Activated naive CD4-positive, alpha-beta T cell treated with anti-CD3 and anti-CD28 coated beads, Interleukin-2, amount 50 U/mL, for 16 hours (primary cell): Measurements from ENCODE around the gene CFAP298.
"Not testable (repeated sequence)": the region's sequence is repeated elsewhere in the genome, so short reads cannot be mapped to it uniquely, and the experiment has no call there.

Experiments
- DNase-seq: peaks from one replicate; pipeline ENCODE4 v3.0.0-alpha.2; 2020

The CFAP298 gene, protein sequence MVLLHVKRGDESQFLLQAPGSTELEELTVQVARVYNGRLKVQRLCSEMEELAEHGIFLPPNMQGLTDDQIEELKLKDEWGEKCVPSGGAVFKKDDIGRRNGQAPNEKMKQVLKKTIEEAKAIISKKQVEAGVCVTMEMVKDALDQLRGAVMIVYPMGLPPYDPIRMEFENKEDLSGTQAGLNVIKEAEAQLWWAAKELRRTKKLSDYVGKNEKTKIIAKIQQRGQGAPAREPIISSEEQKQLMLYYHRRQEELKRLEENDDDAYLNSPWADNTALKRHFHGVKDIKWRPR

DNA sequence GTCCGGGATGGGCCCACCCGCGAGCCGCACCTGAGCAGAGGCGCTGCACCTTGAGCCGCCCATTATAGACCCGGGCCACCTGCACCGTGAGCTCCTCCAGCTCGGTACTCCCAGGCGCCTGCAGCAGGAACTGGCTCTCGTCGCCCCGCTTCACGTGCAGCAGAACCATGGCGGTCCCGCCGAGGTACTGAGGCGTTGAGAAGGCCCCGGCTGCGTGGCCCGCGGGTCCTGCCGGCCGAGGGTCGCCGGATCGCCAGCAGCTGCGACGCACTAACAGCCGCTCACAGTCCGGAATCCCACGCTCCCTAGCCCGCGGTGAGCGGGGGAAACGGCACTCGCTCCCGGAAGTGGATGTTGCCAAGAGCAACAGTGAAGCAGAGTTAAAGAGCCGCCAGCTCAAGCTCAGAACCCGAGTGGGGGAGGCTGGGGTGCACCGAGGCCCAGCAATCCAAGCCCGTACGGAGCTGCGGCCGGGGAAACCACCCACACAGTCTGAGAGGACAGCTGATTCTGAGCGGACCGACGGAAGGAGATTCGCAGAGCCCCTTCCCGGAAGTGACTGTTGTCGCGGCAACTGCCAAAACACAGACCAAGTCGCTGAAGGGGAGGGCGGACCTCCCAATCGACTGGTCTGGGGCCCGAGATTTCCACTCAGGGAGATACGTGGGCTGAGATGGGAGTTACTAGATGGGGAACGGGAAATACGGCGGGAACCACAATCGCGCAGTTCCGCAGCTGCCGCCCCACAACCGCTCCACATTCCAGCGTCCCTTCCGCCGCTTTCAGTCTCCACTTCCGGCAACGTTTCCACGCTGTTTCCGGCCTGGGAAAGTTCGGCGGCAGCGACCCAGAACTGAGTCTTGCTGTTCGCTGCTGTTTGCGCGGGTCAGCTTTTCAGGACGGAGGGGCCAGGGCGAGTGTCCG is at the start of gene CFAP298:
Gene CFAP298 (minus strand): TSS at position 303 of the 924 bp plus-strand sequence. CDS start 134 bp downstream, at position 169.
- DNase-seq, result peak; percentile 83

GRCh38 chr21:32661026-32661782 is 49.0 kb upstream of the CFAP298 start:
- DNase-seq, result not testable (repeated sequence)

DNA sequence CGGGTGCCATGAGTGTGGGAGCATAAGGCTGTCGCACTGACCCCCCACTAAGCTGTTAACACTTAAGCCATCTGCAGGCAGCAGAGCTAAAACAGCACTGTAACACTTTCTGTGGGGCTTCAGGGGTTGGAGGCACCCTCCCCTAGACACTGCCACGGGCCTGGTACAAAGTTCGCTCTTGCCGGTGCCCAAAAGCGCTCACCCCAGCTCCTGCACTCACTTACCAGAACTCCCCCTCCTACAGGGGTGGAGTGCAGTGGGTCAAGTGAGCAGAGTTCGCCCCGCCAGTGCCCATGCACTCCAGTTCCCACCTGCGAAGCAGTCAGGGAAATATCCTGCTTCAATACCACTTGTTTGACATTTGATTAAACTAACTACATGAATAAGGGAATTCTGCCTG is 46.3 kb upstream of the CFAP298 start:
- no peak for DNase-seq

GRCh38 chr21:32653326-32653901 is 41.2 kb upstream of the CFAP298 start:
- peak; percentile 26 for DNase-seq

- no peak for DNase-seq
Measured at GRCh38 chr21:32648165-32648564, 36.0 kb upstream of the CFAP298 start.

- DNase-seq, result no peak
Measured at GRCh38 chr21:32645261-32646182, 33.3 kb upstream of the CFAP298 start.

DNA sequence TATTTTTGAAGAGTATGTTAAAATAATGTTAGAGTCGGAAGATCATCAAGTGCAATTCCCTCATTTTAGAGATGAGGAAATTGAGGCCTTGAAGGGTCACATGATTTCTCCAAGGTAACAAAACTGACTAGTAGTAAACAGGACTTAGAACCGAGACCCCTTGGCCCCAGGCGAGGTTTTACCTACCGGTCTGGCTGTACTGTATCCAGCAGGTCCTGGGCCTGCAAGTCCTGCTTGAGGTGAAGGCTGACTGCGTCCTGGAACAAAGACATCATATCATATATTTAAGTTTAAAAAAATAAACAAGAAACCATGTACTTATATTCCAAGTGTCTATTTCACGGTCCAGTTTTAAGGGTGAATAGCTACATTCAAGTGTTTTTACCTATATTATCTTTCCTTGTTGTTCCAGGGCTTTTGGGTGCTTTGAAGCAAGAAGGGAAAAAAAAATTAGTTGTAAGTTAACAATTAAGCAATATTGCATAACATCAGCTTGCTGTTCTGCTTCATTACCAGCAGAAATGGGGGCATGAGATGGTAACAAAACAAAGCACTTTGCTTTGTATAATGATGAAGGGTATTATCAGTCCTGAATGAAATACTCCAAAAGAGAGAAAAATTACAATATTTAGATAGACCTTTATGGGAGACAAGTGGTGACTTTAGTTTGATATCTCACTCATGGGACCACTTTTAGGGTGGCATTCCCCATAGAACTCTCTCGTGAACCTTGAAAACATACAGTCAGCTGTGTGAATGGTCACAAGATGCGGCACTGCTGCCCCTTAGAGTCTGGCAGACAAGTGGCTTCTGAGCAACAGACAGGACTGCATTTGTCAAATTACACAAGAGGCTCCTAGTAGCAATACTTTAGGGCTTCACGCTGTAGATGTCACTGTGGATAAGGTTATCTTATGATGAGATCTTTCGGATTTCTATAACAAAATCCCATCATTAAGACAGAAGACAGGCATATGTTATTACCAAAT is 29.8 kb upstream of the CFAP298 start:
- DNase-seq, result no peak

DNA sequence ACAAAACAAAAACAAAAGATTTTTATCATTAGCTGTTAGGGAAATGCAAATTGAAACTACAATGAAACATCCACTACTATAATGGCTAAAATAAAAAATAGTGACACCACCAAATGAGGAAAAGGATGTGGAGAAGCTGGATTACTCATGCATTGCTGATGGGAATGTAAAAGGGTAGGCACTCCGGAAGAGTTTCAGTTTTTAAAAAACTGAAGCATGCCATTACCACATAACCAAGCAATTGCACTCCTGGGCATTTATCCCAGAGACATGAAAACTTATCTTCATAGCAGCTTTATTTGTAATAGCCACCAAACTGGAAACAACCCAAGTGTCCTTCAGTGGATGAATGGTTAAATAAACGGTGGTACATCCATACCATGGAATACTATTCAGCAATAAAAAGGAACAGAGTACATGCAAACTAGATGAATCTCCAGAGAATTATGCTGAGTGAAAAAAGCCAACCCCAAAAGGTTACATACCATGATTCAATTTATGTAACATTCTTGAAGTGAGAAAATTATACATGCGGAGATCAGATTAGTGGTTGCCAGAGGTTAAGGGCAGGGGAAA is 14.5 kb upstream of the CFAP298 start:
- no peak for DNase-seq

DNA sequence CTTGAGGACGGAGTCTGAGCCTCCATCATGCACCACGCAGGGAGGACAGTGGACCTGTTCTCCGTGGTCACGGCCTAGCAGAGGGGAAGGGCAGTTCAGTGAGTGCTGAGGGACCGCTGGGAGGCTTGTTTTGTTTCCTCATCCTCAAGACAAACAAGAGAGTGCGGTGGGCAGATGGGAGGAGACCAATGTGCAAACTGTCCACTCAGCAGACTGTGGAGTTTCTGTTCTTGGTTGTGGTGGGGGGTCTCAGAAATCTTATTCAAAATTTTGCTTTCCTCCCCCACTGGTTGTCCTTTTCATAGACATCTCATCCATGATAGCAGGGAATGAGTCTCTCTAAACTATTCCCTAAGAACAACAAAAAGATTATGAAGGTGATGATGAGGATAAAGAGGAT is 6.0 kb upstream of the CFAP298 start:
- not testable (repeated sequence) for DNase-seq

DNA sequence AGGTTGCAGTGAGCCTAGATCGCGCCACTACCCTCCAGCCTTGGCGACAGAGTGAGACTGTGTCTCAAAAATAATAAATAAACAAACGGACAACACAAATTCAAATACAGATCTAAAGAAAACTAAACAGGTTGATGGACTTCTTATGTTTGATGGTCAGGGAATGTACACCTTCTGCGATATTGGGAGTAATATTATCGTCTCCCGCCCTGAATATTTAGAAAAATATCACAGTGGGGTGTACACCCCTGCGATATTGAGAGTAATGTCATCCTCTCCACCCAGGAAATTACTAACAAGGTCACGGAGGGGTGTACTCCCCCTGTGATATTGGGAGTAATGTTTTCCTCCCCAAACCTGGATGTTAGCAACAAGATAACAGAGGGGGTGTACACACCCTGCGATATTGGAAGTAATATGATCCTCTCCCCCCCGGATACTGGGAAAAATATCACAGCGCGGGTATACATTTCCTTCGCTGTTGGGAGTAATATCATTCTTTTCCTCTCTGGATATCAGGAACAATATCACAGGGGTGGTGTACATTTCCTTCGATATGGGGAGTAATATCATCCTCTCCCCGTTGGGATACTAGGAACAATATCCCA is 1.4 kb upstream of the CFAP298 start:
- DNase-seq, result no peak

- DNase-seq, result no peak
Measured at GRCh38 chr21:32612999-32613337, 791 bp upstream of the CFAP298 start.

GRCh38 chr21:32611471-32611997 is 643 bp downstream of the CFAP298 start:
- peak; percentile 41 for DNase-seq

DNA sequence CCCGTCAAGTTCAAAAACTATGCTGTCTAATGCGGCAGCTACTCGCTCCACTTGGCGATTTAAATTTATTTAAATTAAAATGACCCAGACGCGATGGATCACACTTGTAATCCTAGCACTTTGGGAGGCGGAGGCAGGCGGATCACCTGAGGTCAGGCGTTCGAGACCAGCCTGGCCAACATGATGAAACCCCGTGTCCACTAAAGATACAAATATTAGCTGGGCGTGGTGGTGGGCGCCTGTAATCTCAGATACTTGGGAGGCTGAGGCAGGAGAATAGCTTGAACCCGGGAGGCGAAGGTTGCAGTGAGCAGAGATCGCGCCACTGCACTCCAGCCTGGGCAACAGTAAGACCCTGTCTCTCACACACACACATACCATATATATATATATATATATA is 1.2 kb downstream of the CFAP298 start:
- not testable (repeated sequence) for DNase-seq

DNA sequence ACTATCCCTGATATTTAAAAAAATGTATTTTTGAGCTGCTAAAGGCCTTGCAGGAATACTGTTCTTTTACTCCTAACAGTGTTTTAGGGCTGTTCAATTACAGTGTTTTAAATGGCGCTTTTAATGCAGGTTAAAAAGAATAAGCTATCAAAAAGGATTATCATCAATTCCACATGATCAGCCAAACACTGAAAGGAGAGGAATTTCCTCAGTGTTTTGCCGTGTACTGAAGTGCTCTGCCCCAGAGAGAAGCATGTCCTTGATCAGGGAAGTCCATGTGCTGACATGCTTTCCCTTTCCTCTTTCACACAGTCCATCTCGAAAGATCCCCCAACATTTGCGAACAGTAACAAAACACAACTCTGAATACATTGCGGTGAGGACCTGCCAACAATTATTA is 3.3 kb downstream of the CFAP298 start:
- no peak for DNase-seq

DNA sequence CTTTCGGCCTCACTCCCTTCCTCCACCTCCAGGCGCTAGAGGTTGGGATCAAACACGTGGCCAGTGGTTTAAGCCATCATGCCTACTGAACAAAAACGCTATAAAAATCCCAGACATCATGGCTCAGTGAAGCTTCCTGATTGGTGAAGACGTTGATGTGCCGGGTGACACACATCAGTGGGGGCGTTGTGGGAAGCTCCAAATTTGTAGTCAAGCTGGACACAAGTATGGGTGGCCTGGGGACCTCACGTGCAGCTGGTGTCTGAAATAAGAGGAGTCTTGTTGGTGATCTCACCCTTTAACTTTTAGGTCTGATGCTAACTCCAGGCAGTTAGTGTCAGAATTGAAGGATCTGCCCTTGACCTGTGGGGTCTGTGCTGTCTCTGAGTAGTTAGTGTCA is 6.7 kb downstream of the CFAP298 start:
- no peak for DNase-seq

DNA sequence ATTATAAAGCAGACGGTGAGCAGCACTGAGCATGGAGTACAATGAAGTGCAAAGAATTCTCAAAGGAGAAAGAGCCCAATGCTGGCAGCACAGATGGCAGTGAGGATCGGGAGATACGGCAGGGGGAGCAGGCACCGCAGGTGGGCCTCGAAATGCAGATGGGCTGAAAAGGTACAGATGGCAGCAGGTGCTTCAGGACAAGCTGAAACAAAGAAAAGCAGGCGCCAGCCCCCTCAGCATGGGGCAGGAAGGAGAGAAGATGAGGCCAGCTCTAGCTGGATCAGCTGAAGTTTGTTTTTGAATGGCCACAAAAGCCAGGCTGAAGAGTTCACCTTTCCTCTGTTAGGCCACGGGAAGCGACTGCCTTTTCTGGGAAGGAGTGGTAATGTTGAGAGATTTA is 7.7 kb downstream of the CFAP298 start:
- DNase-seq, result no peak

DNA sequence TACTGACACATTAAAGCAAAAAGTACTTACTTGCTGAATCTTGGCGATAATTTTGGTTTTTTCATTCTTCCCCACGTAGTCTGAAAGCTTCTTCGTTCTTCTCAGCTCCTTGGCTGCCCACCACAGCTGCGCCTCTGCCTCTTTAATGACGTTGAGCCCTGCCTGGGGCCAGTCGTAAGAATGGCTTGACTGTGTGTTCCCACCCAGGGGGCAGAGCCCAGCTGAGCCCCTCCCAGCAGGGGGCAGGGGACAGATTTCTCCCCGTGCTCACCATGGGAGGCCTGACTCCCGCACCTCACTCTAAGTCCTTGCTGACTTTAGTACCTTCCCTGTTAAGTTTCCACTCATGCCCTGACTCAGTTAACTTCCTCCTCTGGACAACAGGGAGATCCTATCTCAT is 9.0 kb downstream of the CFAP298 start:
- no peak for DNase-seq

GRCh38 chr21:32602099-32602498 is 10.1 kb downstream of the CFAP298 start:
- DNase-seq, result no peak

GRCh38 chr21:32599526-32599925 is 12.7 kb downstream of the CFAP298 start:
- no peak for DNase-seq

DNA sequence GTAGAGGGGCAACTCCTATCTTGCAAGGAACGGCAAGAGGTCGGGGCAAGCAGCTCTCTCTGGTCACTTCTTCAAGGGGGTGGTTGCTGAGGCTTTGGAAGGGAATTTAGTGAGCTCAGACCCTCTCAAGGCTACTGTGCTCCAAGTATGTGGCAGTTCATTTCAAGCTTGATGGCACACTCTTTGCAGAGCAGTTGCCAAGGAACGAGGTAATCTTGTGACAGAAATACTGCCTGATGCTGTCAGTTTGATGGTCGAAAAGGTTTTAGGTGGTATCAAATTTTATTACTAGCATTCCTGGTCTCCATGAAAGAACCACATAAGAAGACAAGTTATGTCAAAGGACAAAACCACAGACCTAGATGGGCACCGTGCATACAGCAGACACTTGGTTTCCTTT is 13.1 kb downstream of the CFAP298 start:
- no peak for DNase-seq
